ENCODE data around the gene NLRP14. TPM values are rescaled to one million over a fixed set of nuclear protein-coding genes. Genes with fewer than 3 reads are reported as not detected.
A peak's percentile ranks its signal among the peaks of the same experiment; 100 is the strongest.

The NLRP14 gene
- total RNA-seq, 1 donor from 2014 or later: under 0.01 TPM

- peak; percentile 13 for DNase-seq (ENCODE audit: low read depth)
- Histone ChIP-seq H3K27me3 (ENCODE audit: control insufficient read depth, insufficient read depth, low read length) (no peaks in the 10 kb centered on the region), H3K4me3 (ENCODE audit: low read depth, low read length) (no peak overlapping the region), H3K36me3 (ENCODE audit: control insufficient read depth, insufficient read depth, low read length) (no peaks in the 10 kb centered on the region)
- no peak for FAIRE-seq
- no peak for TF ChIP-seq CTCF (IDR thresholded peaks at IDR 0.05; ENCODE audit: insufficient read depth, low read length, severe bottlenecking)
Measured at GRCh38 chr11:7115780-7116179, 95.5 kb downstream of the NLRP14 start.

- H3K36me3 ChIP-seq (ENCODE audit: control insufficient read depth, insufficient read depth, low read length): no peaks in the 10 kb centered on the region
- no peaks in the 10 kb centered on the region for H3K27me3 ChIP-seq (ENCODE audit: control insufficient read depth, insufficient read depth, low read length)
- no peak for DNase-seq (ENCODE audit: low read depth)
- TF ChIP-seq CTCF (IDR thresholded peaks at IDR 0.05; ENCODE audit: insufficient read depth, low read length, severe bottlenecking): no peak
- FAIRE-seq: no peak
- no peak overlapping the region for H3K4me3 ChIP-seq (ENCODE audit: low read depth, low read length)
Measured at GRCh38 chr11:7116370-7116769, 96.1 kb downstream of the NLRP14 start.

Other genes with a start within 250 kb of the NLRP14 start
- gene OR2AG2, start 248.5 kb upstream of the NLRP14 start, total RNA-seq: under 0.01 TPM in 2 replicates
- gene OR2AG1, start 237.5 kb upstream of the NLRP14 start, total RNA-seq: not detected in 2 replicates
- gene OR6A2, start 220.8 kb upstream of the NLRP14 start, total RNA-seq: under 0.01 and 0.26 TPM in 2 replicates
- gene OR10A5, start 174.8 kb upstream of the NLRP14 start, total RNA-seq: not detected in 2 replicates
- not detected in 2 replicates for gene OR10A2, start 157.4 kb upstream of the NLRP14 start, total RNA-seq
- not detected in 2 replicates for gene OR10A4, start 143.9 kb upstream of the NLRP14 start, total RNA-seq
- gene OR2D2, start 128.0 kb upstream of the NLRP14 start, total RNA-seq: 0.26 TPM in 1 of 2 replicates, not detected in the other
- gene OR2D3, start 99.5 kb upstream of the NLRP14 start, total RNA-seq: not detected in 2 replicates
- gene ZNF215, start 94.1 kb upstream of the NLRP14 start, total RNA-seq: 4.7 and 6.1 TPM in 2 replicates
- gene ZNF214, start 133 bp upstream of the NLRP14 start, total RNA-seq: 2.6 and 3.2 TPM in 2 replicates
- gene RBMXL2, start 68.5 kb downstream of the NLRP14 start, total RNA-seq: not detected in 2 replicates
- not detected in 2 replicates for gene SYT9, start 231.4 kb downstream of the NLRP14 start, total RNA-seq

Measured in bronchial epithelial cell (primary cell).